ENCODE results near the gene HOXC12. TPM values are rescaled to one million over a fixed set of nuclear protein-coding genes. Genes with fewer than 3 reads are reported as not detected.

Gene HOXC12
- total RNA-seq, 1 experiment from 2014 or later: 5.1 TPM

- H3K27ac ChIP-seq (ENCODE audit: low read length): peak overlapping the region; percentile 100
- peak; percentile 1; the same call in 1 of the 2 replicates for ATAC-seq
- no peak for DNase-seq (ENCODE audit: low read depth, low spot score)
- no peaks in the 10 kb centered on the region for H3K36me3 ChIP-seq (ENCODE audit: control insufficient read depth, insufficient read depth, low read length)
- intact Hi-C loops (cut with micrococcal nuclease; ENCODE audit: unreplicated experiment) (loop anchor here (2.0 to 5.0 kb wide), 2 partner anchors 157 to 217 kb away; no protein-coding TSS in a partner anchor), in situ Hi-C loops (cut with HindIII; ENCODE audit: low pct_unique_long_range_greater_than_20kb, low sequenced_read_pairs) (no loop called here)
- H3K4me3 ChIP-seq (ENCODE audit: low read depth in 2 of 2, low read length in 2 of 2): peak overlapping the region; percentile 51 to 65
- ChIA-PET CTCF (interaction anchor here (0.6 to 1.2 kb wide), 5 partner anchors 48 to 285 kb away, joined by 3 to 8 read pairs (median 5); no protein-coding TSS in a partner anchor), POLR2A (interaction anchor here (0.6 to 1.0 kb wide), 3 partner anchors 13 to 268 kb away, joined by 3 to 7 read pairs (median 5); no protein-coding TSS in a partner anchor)
- no peaks in the 10 kb centered on the region for H3K27me3 ChIP-seq (ENCODE audit: control insufficient read depth, insufficient read depth, low read length)
- TF ChIP-seq POLR2AphosphoS5 (IDR thresholded peaks at IDR 0.05; ENCODE audit: low read depth, low read length) (peak; percentile 29; the same call in 1 of the 2 replicates), REST (IDR thresholded peaks at IDR 0.05; ENCODE audit: insufficient read depth in 1 of 2, low read depth in 2 of 2, low read length in 1 of 2) (no peak)
- no TSS peak for BruUV-seq (replicated peaks)
- no peaks in the 10 kb centered on the region for H3K9me3 ChIP-seq (ENCODE audit: control insufficient read depth, insufficient read depth, low read depth, low read length)
- H3K4me1 ChIP-seq (ENCODE audit: control insufficient read depth, insufficient read depth, low read length): peaks cover 33% of the 10 kb centered on the region
Observed at GRCh38 chr12:53983950-53984572, 29.4 kb downstream of the HOXC12 start.

DNA sequence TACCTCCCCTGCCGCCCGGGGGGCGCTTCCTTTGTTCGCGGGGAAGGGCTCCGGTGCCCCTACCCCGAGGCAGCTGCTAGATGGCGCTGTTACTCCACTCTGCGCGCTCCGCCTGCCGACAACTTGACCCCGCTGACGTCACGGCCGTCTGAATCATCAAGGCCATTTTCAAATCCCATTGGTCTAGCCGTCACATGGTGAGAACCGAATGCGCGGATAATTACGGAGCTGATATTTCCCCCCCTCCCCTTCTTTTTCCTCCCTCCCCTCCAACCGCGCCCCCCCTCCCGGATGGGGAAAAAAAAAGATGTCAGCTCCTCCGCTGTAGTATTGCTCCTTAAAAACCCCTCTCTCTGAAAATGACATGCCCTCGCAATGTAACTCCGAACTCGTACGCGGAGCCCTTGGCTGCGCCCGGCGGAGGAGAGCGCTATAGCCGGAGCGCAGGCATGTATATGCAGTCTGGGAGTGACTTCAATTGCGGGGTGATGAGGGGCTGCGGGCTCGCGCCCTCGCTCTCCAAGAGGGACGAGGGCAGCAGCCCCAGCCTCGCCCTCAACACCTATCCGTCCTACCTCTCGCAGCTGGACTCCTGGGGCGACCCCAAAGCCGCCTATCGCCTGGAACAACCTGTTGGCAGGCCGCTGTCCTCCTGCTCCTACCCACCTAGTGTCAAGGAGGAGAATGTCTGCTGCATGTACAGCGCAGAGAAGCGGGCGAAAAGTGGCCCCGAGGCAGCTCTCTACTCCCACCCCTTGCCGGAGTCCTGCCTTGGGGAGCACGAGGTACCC lies 30.4 kb downstream of the HOXC12 start, which contains the start of gene HOXC10:
HOXC10 (plus strand) TSS at position 246 of the 791 bp plus-strand sequence; CDS start at position 360, 114 bp downstream.
- POLR2A ChIA-PET: interaction anchor here (0.5 to 1.6 kb wide), 7 partner anchors 10 to 366 kb away, joined by 3 to 16 read pairs (median 5); partner anchors contain the start of gene HOXC9
- no peaks in the 10 kb centered on the region for H3K36me3 ChIP-seq (ENCODE audit: control insufficient read depth, insufficient read depth, low read length)
- no peaks in the 10 kb centered on the region for H3K27me3 ChIP-seq (ENCODE audit: control insufficient read depth, insufficient read depth, low read length)
- peaks cover 22% of the 10 kb centered on the region for H3K4me1 ChIP-seq (ENCODE audit: control insufficient read depth, insufficient read depth, low read length)
- H3K4me3 ChIP-seq (ENCODE audit: low read depth in 2 of 2, low read length in 2 of 2): peak within 1 kb of the TSS; percentile 66 to 67
- peak; percentile 95 for DNase-seq (ENCODE audit: low read depth, low spot score)
- in situ Hi-C loops (cut with HindIII; ENCODE audit: low pct_unique_long_range_greater_than_20kb, low sequenced_read_pairs) (no loop called here), intact Hi-C loops (cut with micrococcal nuclease; ENCODE audit: unreplicated experiment) (loop anchor here (5.0 kb wide), 1 partner anchor 158 kb away; no protein-coding TSS in a partner anchor)
- H3K27ac ChIP-seq (ENCODE audit: low read length): peak within 1 kb of the TSS; percentile 100
- BruUV-seq (replicated peaks): TSS peak; percentile 76
- TF ChIP-seq SIN3A (IDR thresholded peaks at IDR 0.05; ENCODE audit: borderline replicate concordance, insufficient read depth, low read depth, low read length): peak; percentile 53; the same call in 1 of the 2 replicates
- TF ChIP-seq REST (IDR thresholded peaks at IDR 0.05; ENCODE audit: insufficient read depth in 1 of 2, low read depth in 2 of 2, low read length in 1 of 2): no peak; a peak in 1 of 4 replicates
- TF ChIP-seq TCF7L2 (IDR thresholded peaks at IDR 0.05; ENCODE audit: low read depth, low read length): peak; percentile 20; the same call in 1 of the 2 replicates
- TF ChIP-seq CTCF (IDR thresholded peaks at IDR 0.05): peak; percentile 88
- peak; percentile 65 for TF ChIP-seq POLR2AphosphoS5 (IDR thresholded peaks at IDR 0.05; ENCODE audit: low read depth, low read length)
- no peaks in the 10 kb centered on the region for H3K9me3 ChIP-seq (ENCODE audit: control insufficient read depth, insufficient read depth, low read depth, low read length)
- CTCF ChIA-PET: interaction anchor here (0.6 to 1.2 kb wide), 15 partner anchors 13 to 231 kb away, joined by 3 to 14 read pairs (median 6); partner anchors contain the start of genes HOXC8 and HOXC9
- peak; percentile 49 for ATAC-seq

Data from Panc1 (cell line).